ENCODE results near the gene PPOX.

- TF ChIP-seq, protein P1, sequence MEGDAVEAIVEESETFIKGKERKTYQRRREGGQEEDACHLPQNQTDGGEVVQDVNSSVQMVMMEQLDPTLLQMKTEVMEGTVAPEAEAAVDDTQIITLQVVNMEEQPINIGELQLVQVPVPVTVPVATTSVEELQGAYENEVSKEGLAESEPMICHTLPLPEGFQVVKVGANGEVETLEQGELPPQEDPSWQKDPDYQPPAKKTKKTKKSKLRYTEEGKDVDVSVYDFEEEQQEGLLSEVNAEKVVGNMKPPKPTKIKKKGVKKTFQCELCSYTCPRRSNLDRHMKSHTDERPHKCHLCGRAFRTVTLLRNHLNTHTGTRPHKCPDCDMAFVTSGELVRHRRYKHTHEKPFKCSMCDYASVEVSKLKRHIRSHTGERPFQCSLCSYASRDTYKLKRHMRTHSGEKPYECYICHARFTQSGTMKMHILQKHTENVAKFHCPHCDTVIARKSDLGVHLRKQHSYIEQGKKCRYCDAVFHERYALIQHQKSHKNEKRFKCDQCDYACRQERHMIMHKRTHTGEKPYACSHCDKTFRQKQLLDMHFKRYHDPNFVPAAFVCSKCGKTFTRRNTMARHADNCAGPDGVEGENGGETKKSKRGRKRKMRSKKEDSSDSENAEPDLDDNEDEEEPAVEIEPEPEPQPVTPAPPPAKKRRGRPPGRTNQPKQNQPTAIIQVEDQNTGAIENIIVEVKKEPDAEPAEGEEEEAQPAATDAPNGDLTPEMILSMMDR (IDR thresholded peaks at IDR 0.05): no peak
- no peak for TF ChIP-seq POLR2A (IDR thresholded peaks at IDR 0.05)
Measured at GRCh38 chr1:161157867-161158266, 8.4 kb upstream of the PPOX start.
